Left hindlimb (tissue), 1 donor: ENCODE measurements around the gene GPRIN1.
"Not testable (repeated sequence)": the region's sequence is repeated elsewhere in the genome, so short reads cannot be mapped to it uniquely, and the experiment has no call there.

Experiments used
- DNase-seq: peaks from one replicate; pipeline ENCODE4 v3.0.0-alpha.2; 2018

GPRIN1 gene

GRCh38 chr5:176595386-176595943 lies 14.5 kb downstream of the GPRIN1 start:
- DNase-seq = no peak

GRCh38 chr5:176594554-176594953 lies 15.4 kb downstream of the GPRIN1 start:
- no peak for DNase-seq

- no peak for DNase-seq
Measured at GRCh38 chr5:176593273-176593869, 16.6 kb downstream of the GPRIN1 start.

GRCh38 chr5:176592573-176592972 lies 17.4 kb downstream of the GPRIN1 start:
- DNase-seq = no peak

GRCh38 chr5:176591667-176592066 lies 18.3 kb downstream of the GPRIN1 start:
- DNase-seq = not testable (repeated sequence)

GRCh38 chr5:176590035-176590717 lies 19.8 kb downstream of the GPRIN1 start:
- DNase-seq = no peak

- DNase-seq = no peak
Measured at GRCh38 chr5:176589039-176589769, 20.8 kb downstream of the GPRIN1 start.

GRCh38 chr5:176588297-176588696 lies 21.7 kb downstream of the GPRIN1 start:
- DNase-seq = no peak

- DNase-seq = no peak
Measured at GRCh38 chr5:176587398-176587797, 22.6 kb downstream of the GPRIN1 start.

GRCh38 chr5:176583076-176583475 lies 26.9 kb downstream of the GPRIN1 start:
- no peak for DNase-seq

GRCh38 chr5:176581361-176581760 lies 28.6 kb downstream of the GPRIN1 start:
- no peak for DNase-seq

- DNase-seq = no peak
Measured at GRCh38 chr5:176579323-176579722, 30.6 kb downstream of the GPRIN1 start.

GRCh38 chr5:176578391-176578808 lies 31.6 kb downstream of the GPRIN1 start:
- no peak for DNase-seq

GRCh38 chr5:176577312-176578176 lies 32.4 kb downstream of the GPRIN1 start:
- DNase-seq = no peak

- DNase-seq = no peak
Measured at GRCh38 chr5:176575488-176576422, 34.2 kb downstream of the GPRIN1 start.

- DNase-seq = no peak
Measured at GRCh38 chr5:176575066-176575465, 34.9 kb downstream of the GPRIN1 start.

- no peak for DNase-seq
Measured at GRCh38 chr5:176574297-176574591, 35.7 kb downstream of the GPRIN1 start.

GRCh38 chr5:176573564-176574296 lies 36.2 kb downstream of the GPRIN1 start:
- DNase-seq = no peak

- no peak for DNase-seq
Measured at GRCh38 chr5:176570044-176570443, 39.9 kb downstream of the GPRIN1 start.

- no peak for DNase-seq
Measured at GRCh38 chr5:176568657-176569056, 41.3 kb downstream of the GPRIN1 start.

GRCh38 chr5:176565760-176566288 lies 44.1 kb downstream of the GPRIN1 start:
- no peak for DNase-seq
